DND-41 (cell line): ENCODE data around the gene TMEM150C.
"Not testable (repeated sequence)": the region's sequence is repeated elsewhere in the genome, so short reads cannot be mapped to it uniquely, and the experiment has no call there.

Source experiments
- ATAC-seq: fragments of 200-7000 bp; cut with Tn5 transposase; 3 replicates; pipeline ENCODE4 v1.9.1; 2021; ENCODE audit warnings: low read depth; ENCODE audit not compliant: insufficient read depth
- DNase-seq: peaks from one replicate; pipeline ENCODE4 v3.0.0-alpha.2; 2020
- H2AFZ ChIP-seq: 2 replicates; pipeline ENCODE4 v1.6.0; 2012; ENCODE audit warnings: low read depth, low read length
- H3K27ac ChIP-seq: 2 replicates; pipeline ENCODE4 v1.5.1; 2012; ENCODE audit warnings: low read length, inconsistent platforms
- H3K27me3 ChIP-seq: fragments of 200-600 bp; sonication (generic); 2 replicates; pipeline ENCODE4 v1.6.0; 2012; ENCODE audit warnings: low read length, mild to moderate bottlenecking, inconsistent platforms; ENCODE audit not compliant: insufficient read depth, poor library complexity
- H3K36me3 ChIP-seq: 2 replicates; pipeline ENCODE4 v1.5.1; 2012; ENCODE audit warnings: low read length, inconsistent platforms; ENCODE audit not compliant: insufficient read depth
- H3K4me1 ChIP-seq: 2 replicates; pipeline ENCODE4 v1.5.1; 2012; ENCODE audit warnings: mild to moderate bottlenecking, low read length; ENCODE audit not compliant: insufficient read depth
- H3K4me2 ChIP-seq: 2 replicates; pipeline ENCODE4 v1.6.0; 2012; ENCODE audit warnings: mild to moderate bottlenecking, moderate library complexity, low read length, inconsistent platforms; ENCODE audit not compliant: insufficient read depth
- H3K4me3 ChIP-seq, 2 experiments: fragments of 200-600 bp in 1 of 2; shearing (Covaris generic) in 1 of 2; 2 replicates each; pipeline ENCODE4 v1.5.1; 2012 to 2016; ENCODE audit warnings: inconsistent platforms in 2 of 2, low read length in 2 of 2, mild to moderate bottlenecking in 2 of 2, low read depth in 1 of 2, moderate library complexity in 1 of 2
- H3K79me2 ChIP-seq: 2 replicates; pipeline ENCODE4 v1.6.0; 2012; ENCODE audit warnings: low read length, inconsistent platforms; ENCODE audit not compliant: insufficient read depth
- H3K9ac ChIP-seq: 2 replicates; pipeline ENCODE4 v1.6.0; 2012; ENCODE audit warnings: low read depth, mild to moderate bottlenecking, inconsistent platforms, low read length, moderate library complexity
- H3K9me3 ChIP-seq: 2 replicates; pipeline ENCODE4 v1.5.1; 2012; ENCODE audit warnings: low read length, moderate library complexity, mild to moderate bottlenecking, inconsistent platforms; ENCODE audit not compliant: insufficient read depth, severe bottlenecking
- H4K20me1 ChIP-seq: 2 replicates; pipeline ENCODE4 v1.6.0; 2012; ENCODE audit warnings: low read length; ENCODE audit not compliant: insufficient read depth
- EZH2 ChIP-seq: IDR thresholded peaks from 3 replicates; pipeline ENCODE4 v1.6.1; 2012; ENCODE audit warnings: borderline replicate concordance, low read depth, mild to moderate bottlenecking, moderate library complexity, low read length, inconsistent platforms; ENCODE audit not compliant: severe bottlenecking
- TF ChIP-seq, protein P1 (sequence below): IDR thresholded peaks from 2 replicates; pipeline ENCODE4 v1.5.1; 2012; ENCODE audit warnings: borderline replicate concordance, low read length, moderate library complexity, mild to moderate bottlenecking; ENCODE audit not compliant: poor library complexity, severe bottlenecking; ENCODE audit errors: extremely low read depth

TMEM150C gene

DNA sequence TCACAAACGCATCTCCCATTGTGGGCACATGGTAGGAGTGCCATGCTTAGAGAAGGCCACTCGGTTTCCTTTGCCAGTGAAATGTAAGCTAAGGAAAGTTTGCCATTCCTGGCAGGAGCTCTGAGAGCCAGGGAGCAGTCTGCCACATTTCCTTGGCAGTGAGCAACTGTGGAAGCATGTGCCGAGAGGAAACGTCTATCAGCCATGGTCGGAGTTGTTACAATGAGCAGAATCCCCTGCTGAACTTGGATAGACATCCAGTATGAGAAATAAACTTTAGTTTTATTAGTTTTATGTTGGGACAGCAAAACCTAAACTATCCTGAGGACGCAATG is 80.3 kb downstream of the TMEM150C start:
- Histone ChIP-seq H3K9me3 (no peaks in the 10 kb centered on the region), H3K4me3 (no peak overlapping the region), H3K79me2 (no peaks in the 10 kb centered on the region), H3K27me3 (no peaks in the 10 kb centered on the region), H3K27ac (no peak overlapping the region), H4K20me1 (no peaks in the 10 kb centered on the region), H2AFZ (no peak overlapping the region), H3K9ac (no peak overlapping the region), H3K4me1 (no peaks in the 10 kb centered on the region), H3K36me3 (no peaks in the 10 kb centered on the region), H3K4me2 (no peak overlapping the region)
- ATAC-seq, result no peak
- TF ChIP-seq EZH2, result no peak
- no peak for DNase-seq

DNA sequence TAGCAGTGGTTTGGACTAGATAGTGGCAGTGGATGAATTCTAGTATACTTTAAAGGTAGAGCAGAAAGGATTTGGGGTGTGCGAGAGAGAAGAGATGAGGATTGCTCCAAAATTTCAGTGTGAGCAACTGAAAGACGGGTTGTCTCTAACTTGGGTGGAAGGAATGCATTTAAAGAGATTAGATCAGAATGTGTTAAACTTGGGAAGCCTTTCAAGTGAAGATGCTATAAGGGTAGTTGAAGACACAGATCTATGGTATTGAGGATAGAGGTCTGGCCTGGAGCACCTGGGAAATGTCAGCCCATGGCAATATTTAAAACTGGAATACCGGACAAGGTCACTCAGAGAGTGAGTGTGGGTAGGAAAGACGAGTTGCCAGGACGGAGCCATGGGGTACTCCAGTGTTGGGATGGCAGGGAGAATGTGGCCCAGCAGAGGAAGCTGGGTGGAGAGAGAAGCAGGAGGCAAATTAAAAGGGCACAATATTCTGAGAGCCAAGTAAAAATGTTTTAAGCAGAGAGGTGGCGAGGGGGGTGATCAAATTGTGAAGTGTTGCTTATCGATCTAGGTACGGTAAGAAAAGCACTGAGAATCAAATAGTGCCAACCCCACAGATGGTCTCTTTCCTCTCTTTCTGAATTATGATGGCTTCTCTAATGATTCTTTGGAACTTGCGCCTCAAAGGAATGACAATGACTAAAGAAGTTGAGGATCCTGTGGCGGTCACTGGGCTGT is 80.8 kb downstream of the TMEM150C start:
- DNase-seq (no peak), ATAC-seq (no peak)
- Histone ChIP-seq H3K9me3 (no peaks in the 10 kb centered on the region), H3K27me3 (no peaks in the 10 kb centered on the region), H3K36me3 (no peaks in the 10 kb centered on the region), H3K79me2 (no peaks in the 10 kb centered on the region), H3K9ac (no peak overlapping the region), H4K20me1 (no peaks in the 10 kb centered on the region), H3K27ac (no peak overlapping the region), H3K4me2 (no peak overlapping the region), H3K4me1 (no peaks in the 10 kb centered on the region), H2AFZ (no peak overlapping the region), H3K4me3 (no peak overlapping the region)
- TF ChIP-seq, protein P1, sequence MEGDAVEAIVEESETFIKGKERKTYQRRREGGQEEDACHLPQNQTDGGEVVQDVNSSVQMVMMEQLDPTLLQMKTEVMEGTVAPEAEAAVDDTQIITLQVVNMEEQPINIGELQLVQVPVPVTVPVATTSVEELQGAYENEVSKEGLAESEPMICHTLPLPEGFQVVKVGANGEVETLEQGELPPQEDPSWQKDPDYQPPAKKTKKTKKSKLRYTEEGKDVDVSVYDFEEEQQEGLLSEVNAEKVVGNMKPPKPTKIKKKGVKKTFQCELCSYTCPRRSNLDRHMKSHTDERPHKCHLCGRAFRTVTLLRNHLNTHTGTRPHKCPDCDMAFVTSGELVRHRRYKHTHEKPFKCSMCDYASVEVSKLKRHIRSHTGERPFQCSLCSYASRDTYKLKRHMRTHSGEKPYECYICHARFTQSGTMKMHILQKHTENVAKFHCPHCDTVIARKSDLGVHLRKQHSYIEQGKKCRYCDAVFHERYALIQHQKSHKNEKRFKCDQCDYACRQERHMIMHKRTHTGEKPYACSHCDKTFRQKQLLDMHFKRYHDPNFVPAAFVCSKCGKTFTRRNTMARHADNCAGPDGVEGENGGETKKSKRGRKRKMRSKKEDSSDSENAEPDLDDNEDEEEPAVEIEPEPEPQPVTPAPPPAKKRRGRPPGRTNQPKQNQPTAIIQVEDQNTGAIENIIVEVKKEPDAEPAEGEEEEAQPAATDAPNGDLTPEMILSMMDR, result no peak
- TF ChIP-seq EZH2, result no peak

DNA sequence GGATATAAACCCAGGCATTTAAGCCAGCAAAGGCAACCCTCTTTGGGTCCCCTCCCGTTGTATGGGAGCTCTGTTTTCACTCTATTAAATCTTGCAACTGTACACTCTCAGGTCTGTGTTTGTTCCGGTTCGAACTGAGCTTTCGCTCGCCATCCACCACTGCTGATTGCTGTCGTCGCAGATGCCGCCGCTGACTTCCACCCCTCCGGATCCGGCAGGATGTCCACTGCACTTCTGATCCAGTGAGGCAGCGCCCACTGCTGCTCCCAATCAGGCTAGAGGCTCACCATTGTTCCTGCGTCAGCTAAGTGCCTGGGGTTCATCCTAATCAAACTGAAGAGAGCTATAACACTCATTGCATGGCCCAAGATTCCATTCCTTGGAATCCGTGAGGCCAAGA is 82.2 kb downstream of the TMEM150C start:
- ATAC-seq, result no peak
- no peak overlapping the region for H3K4me3 ChIP-seq
- DNase-seq, result no peak
- no peaks in the 10 kb centered on the region for H3K27me3 ChIP-seq
- no peak overlapping the region for H3K9ac ChIP-seq
- H2AFZ ChIP-seq, result no peak overlapping the region
- no peak overlapping the region for H3K4me2 ChIP-seq
- no peak overlapping the region for H3K27ac ChIP-seq
- TF ChIP-seq, protein P1, result no peak
- no peak for TF ChIP-seq EZH2
- H3K9me3 ChIP-seq, result no peaks in the 10 kb centered on the region
- no peaks in the 10 kb centered on the region for H3K79me2 ChIP-seq
- H4K20me1 ChIP-seq, result no peaks in the 10 kb centered on the region
- H3K36me3 ChIP-seq, result no peaks in the 10 kb centered on the region
- no peaks in the 10 kb centered on the region for H3K4me1 ChIP-seq

DNA sequence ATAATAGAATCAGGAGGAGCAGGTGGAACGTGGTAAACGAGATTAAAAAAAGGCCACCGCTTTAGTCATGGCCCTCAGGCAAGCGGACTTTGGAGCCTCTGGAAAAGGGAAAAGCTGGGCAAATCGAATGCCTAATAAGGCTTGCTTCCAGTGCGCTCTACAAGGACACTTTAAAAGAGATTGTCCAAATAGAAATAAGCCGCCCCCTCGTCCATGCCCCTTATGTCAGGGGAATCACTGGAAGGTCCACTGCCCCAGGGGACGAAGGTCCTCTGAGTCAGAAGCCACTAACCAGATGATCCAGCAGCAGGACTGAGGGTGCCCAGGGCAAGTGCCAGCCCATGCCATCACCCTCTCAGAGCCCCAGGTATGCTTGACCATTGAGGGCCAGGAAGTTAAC is 84.3 kb downstream of the TMEM150C start:
- DNase-seq, ATAC-seq, H3K27ac ChIP-seq, H3K4me2 ChIP-seq, H3K36me3 ChIP-seq, H4K20me1 ChIP-seq, H3K4me3 ChIP-seq, H3K9me3 ChIP-seq, H3K4me1 ChIP-seq, H2AFZ ChIP-seq, H3K79me2 ChIP-seq, H3K9ac ChIP-seq, H3K27me3 ChIP-seq: not testable (repeated sequence)

DNA sequence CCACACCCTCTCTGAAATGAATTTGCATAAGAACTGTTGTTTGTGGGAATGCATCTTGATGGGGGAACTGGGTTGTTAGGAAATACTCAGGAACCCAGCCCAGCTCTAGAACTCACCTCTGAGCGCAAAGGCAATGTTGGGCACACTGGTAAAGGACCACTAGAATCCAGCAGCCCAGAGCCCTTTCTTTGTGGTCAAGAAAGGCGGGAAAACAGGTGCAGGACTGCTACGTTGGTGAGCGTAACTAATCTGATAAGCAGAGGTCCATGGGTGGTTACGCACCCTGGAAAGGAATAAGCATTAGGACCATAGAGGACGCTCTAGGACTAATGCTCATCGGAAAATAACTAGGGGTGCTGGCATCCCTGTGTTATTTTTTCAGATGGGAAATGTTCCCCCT is 85.9 kb downstream of the TMEM150C start:
- not testable (repeated sequence) for H3K36me3 ChIP-seq, H3K9me3 ChIP-seq, H3K79me2 ChIP-seq, H3K4me3 ChIP-seq, H3K4me1 ChIP-seq, H4K20me1 ChIP-seq, H3K9ac ChIP-seq, DNase-seq, H3K4me2 ChIP-seq, H3K27me3 ChIP-seq, ATAC-seq, H3K27ac ChIP-seq, H2AFZ ChIP-seq
